Astrocyte (in vitro differentiated cells and primary cell): ENCODE results near the gene CDH24. TPM values are rescaled to one million over a fixed set of nuclear protein-coding genes. Genes with fewer than 3 reads are reported as not detected.
A peak's percentile ranks its signal among the peaks of the same experiment; 100 is the strongest.

Experiments
- DNase-seq: peaks from one replicate; pipeline ENCODE4 v3.0.0-alpha.2; 2010; ENCODE audit warnings: low read depth
- FAIRE-seq: peaks from 2 replicates; lab custom pipeline; 2011; peaks lifted over from hg19 to GRCh38; lab: Jason Lieb, UNC
- H2AFZ ChIP-seq: 2 replicates; pipeline ENCODE4 v1.6.0; 2012; ENCODE audit warnings: low read depth, low read length, inconsistent platforms
- H3K27ac ChIP-seq: 2 replicates; pipeline ENCODE4 v1.5.1; 2011; ENCODE audit warnings: low read depth, low read length, inconsistent platforms
- H3K27me3 ChIP-seq: 2 replicates; pipeline ENCODE4 v1.6.0; 2011; ENCODE audit warnings: low read length, inconsistent platforms; ENCODE audit not compliant: insufficient read depth
- H3K36me3 ChIP-seq: 2 replicates; pipeline ENCODE4 v1.5.1; 2011; ENCODE audit warnings: low read length, inconsistent platforms; ENCODE audit not compliant: insufficient read depth
- H3K4me1 ChIP-seq: 2 replicates; pipeline ENCODE4 v1.5.1; 2011; ENCODE audit warnings: low read length, inconsistent platforms; ENCODE audit not compliant: insufficient read depth
- H3K4me2 ChIP-seq: 2 replicates; pipeline ENCODE4 v1.6.0; 2012; ENCODE audit warnings: low read length, inconsistent platforms
- H3K4me3 ChIP-seq: 2 replicates; pipeline ENCODE4 v1.5.1; 2011; ENCODE audit warnings: low read depth, mild to moderate bottlenecking, low read length, inconsistent platforms; ENCODE audit not compliant: insufficient read depth
- H3K79me2 ChIP-seq: 2 replicates; pipeline ENCODE4 v1.6.0; 2012; ENCODE audit warnings: mild to moderate bottlenecking, low read length, inconsistent platforms; ENCODE audit not compliant: insufficient read depth
- H3K9ac ChIP-seq: 2 replicates; pipeline ENCODE4 v1.6.0; 2012; ENCODE audit warnings: mild to moderate bottlenecking, low read length, inconsistent platforms
- H3K9me3 ChIP-seq: 2 replicates; pipeline ENCODE4 v1.5.1; 2012; ENCODE audit warnings: low read depth, mild to moderate bottlenecking, low read length, inconsistent platforms; ENCODE audit not compliant: insufficient read depth
- H4K20me1 ChIP-seq: 2 replicates; pipeline ENCODE4 v1.6.0; 2012; ENCODE audit warnings: low read length, inconsistent platforms; ENCODE audit not compliant: insufficient read depth
- H3K27ac Mint-ChIP-seq: one replicate; pipeline ENCODE4 v1.8.0; 2021; ENCODE audit warnings: mild to moderate bottlenecking, mixed read lengths; ENCODE audit not compliant: unreplicated experiment
- H3K27me3 Mint-ChIP-seq: one replicate; pipeline ENCODE4 v1.8.0; 2021; ENCODE audit warnings: low read depth, mixed read lengths; ENCODE audit not compliant: unreplicated experiment
- H3K36me3 Mint-ChIP-seq: one replicate; pipeline ENCODE4 v1.8.0; 2021; ENCODE audit warnings: low read depth, mixed read lengths; ENCODE audit not compliant: unreplicated experiment
- H3K4me1 Mint-ChIP-seq: one replicate; pipeline ENCODE4 v1.8.0; 2021; ENCODE audit warnings: low read depth, mixed read lengths; ENCODE audit not compliant: unreplicated experiment
- H3K4me3 Mint-ChIP-seq: one replicate; pipeline ENCODE4 v1.8.0; 2021; ENCODE audit warnings: mild to moderate bottlenecking, moderate library complexity, mixed read lengths; ENCODE audit not compliant: unreplicated experiment
- H3K9me3 Mint-ChIP-seq: one replicate; pipeline ENCODE4 v1.8.0; 2021; ENCODE audit warnings: mild to moderate bottlenecking, mixed read lengths; ENCODE audit not compliant: unreplicated experiment
- EZH2 ChIP-seq: IDR thresholded peaks from 2 replicates; pipeline ENCODE4 v1.6.1; 2012; ENCODE audit warnings: mild to moderate bottlenecking, low read length, inconsistent platforms; ENCODE audit not compliant: insufficient read depth
- total RNA-seq: library from RNA; stranded (reverse); gene quantifications from 2 replicates; pipeline ENCODE4 v1.2.1, GENCODE V29; 2021
- TF ChIP-seq, protein P1 (sequence below): IDR thresholded peaks from 2 replicates; pipeline ENCODE4 v1.5.1; 2011; ENCODE audit warnings: low read depth, mild to moderate bottlenecking, inconsistent platforms, low read length, moderate library complexity; ENCODE audit not compliant: insufficient read depth

CDH24 gene
- total RNA-seq, 1 donor from 2014 or later: 22.2 TPM

DNA sequence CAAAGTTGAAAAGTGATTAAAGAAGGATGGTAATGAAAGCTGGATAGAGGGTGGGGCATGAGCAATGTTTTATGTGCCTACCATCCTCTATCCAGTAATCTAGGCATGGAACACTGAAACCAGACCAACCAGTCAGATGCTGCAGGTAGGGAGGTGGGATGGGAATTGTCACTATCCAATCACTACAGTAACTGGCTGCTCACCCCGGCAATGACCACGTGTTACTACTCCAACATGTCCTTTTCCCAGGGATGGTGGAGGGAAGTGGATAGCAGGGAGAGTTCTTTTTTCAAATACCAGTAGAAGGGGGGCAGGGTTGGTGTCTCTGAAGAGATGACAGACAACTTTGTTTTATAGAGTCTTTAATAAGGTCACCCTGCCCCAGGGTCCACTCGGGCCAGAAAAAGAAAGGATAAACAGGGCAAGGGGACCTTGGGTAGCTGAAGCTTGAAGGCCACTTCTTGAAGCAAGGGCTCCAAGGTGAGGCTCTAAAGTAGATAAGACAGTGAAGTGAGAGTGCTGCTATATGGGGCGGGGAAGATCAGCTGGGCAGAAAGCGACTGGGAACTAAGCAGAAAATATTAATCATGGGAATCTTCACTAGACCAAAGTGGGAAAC, 14.7 kb upstream of the CDH24 start:
- Histone ChIP-seq H3K9ac (peak overlapping the region; percentile 99), H3K27me3 (no peaks in the 10 kb centered on the region), H2AFZ (no peak overlapping the region), H3K4me2 (peak overlapping the region; percentile 97), H4K20me1 (peaks cover 54% of the 10 kb centered on the region), H3K4me1 (peaks cover 37% of the 10 kb centered on the region), H3K9me3 (no peaks in the 10 kb centered on the region), H3K36me3 (peaks cover 42% of the 10 kb centered on the region), H3K79me2 (peaks cover 78% of the 10 kb centered on the region), H3K27ac (peak overlapping the region; percentile 54), H3K4me3 (peak overlapping the region; percentile 98)
- DNase-seq (no peak), FAIRE-seq (no peak)
- Mint-ChIP-seq H3K9me3 (no peaks in the 10 kb centered on the region), H3K27me3 (no peaks in the 10 kb centered on the region), H3K4me3 (peak overlapping the region; percentile 97), H3K4me1 (peaks cover 27% of the 10 kb centered on the region), H3K36me3 (peaks cover 6% of the 10 kb centered on the region), H3K27ac (peak overlapping the region; percentile 92)
- TF ChIP-seq EZH2: no peak
- TF ChIP-seq, protein P1, sequence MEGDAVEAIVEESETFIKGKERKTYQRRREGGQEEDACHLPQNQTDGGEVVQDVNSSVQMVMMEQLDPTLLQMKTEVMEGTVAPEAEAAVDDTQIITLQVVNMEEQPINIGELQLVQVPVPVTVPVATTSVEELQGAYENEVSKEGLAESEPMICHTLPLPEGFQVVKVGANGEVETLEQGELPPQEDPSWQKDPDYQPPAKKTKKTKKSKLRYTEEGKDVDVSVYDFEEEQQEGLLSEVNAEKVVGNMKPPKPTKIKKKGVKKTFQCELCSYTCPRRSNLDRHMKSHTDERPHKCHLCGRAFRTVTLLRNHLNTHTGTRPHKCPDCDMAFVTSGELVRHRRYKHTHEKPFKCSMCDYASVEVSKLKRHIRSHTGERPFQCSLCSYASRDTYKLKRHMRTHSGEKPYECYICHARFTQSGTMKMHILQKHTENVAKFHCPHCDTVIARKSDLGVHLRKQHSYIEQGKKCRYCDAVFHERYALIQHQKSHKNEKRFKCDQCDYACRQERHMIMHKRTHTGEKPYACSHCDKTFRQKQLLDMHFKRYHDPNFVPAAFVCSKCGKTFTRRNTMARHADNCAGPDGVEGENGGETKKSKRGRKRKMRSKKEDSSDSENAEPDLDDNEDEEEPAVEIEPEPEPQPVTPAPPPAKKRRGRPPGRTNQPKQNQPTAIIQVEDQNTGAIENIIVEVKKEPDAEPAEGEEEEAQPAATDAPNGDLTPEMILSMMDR: no peak

DNA sequence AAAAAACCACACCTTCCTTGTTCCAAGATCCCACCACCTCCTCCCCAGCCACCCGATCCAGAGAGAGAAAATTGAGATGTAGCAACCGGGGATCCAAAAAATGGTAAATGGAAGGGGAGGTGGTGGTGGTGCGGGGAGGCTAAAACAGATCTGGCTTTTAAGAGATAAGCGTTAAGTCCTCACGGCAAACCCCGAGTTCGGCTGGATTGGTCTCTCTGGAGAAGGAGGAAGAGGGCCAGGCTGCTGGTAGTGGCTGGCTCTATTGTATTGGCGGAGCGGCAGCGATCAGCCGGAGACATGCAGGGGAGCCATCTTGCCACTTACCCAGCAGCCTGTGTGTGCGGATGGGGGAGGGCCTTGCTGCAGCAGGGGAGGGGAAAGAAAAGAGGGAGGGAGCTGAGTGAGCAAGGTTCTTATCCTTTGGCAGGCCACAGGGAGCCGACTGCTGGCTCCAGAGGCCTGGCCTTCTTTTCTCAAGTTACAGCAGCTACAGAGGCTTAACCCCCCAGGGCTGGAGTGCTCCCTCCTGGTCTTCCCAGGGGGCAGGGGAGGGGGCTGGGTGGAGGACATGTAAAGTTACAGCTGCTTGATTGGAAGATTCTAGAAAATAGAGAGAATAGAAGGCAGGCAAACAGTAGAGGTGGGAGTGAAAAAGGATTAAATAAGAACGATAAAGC, 14.1 kb upstream of the CDH24 start:
- Mint-ChIP-seq H3K4me3 (peak overlapping the region; percentile 97), H3K27me3 (no peaks in the 10 kb centered on the region), H3K27ac (peak overlapping the region; percentile 92), H3K9me3 (no peaks in the 10 kb centered on the region), H3K36me3 (peaks cover 6% of the 10 kb centered on the region), H3K4me1 (peaks cover 27% of the 10 kb centered on the region)
- DNase-seq (peak; percentile 93), FAIRE-seq (no peak)
- Histone ChIP-seq H3K4me3 (peak overlapping the region; percentile 98), H3K9me3 (no peaks in the 10 kb centered on the region), H3K27me3 (no peaks in the 10 kb centered on the region), H3K9ac (peak overlapping the region; percentile 99), H3K79me2 (peaks cover 81% of the 10 kb centered on the region), H2AFZ (no peak overlapping the region), H3K27ac (peak overlapping the region; percentile 89), H3K36me3 (peaks cover 46% of the 10 kb centered on the region), H3K4me1 (peaks cover 37% of the 10 kb centered on the region), H4K20me1 (peaks cover 55% of the 10 kb centered on the region), H3K4me2 (peak overlapping the region; percentile 97)
- TF ChIP-seq, protein P1: no peak
- TF ChIP-seq EZH2: no peak
